Neural cell (in vitro differentiated cells): ENCODE results near the gene THADA. TPM values are rescaled to one million over a fixed set of nuclear protein-coding genes. Genes with fewer than 3 reads are reported as not detected.

Source experiments
- H2AFZ ChIP-seq: fragments of 200-600, 300-800 bp; sonication (generic), shearing (Covaris generic); 2 replicates; pipeline ENCODE4 v1.6.0; 2014; ENCODE audit warnings: low read depth, mild to moderate bottlenecking, antibody characterized with exemption, low read length, moderate library complexity
- H3F3A ChIP-seq: fragments of 200-600 bp; shearing (Covaris generic); 2 replicates; pipeline ENCODE4 v1.6.1; 2016; ENCODE audit warnings: mild to moderate bottlenecking, moderate library complexity, mixed read lengths, antibody characterized with exemption, low read length; ENCODE audit not compliant: insufficient read depth, poor library complexity, severe bottlenecking
- H3K27ac ChIP-seq: fragments of 200-600, 300-800 bp; sonication (generic), shearing (Covaris generic); 2 replicates; pipeline ENCODE4 v1.5.1; 2014; ENCODE audit warnings: mild to moderate bottlenecking, low read length, moderate library complexity
- H3K27me3 ChIP-seq: fragments of 300-800, 200-600 bp; sonication (generic), shearing (Covaris generic); 2 replicates; pipeline ENCODE4 v1.6.0; 2014; ENCODE audit warnings: mild to moderate bottlenecking, low read depth, low read length, moderate library complexity; ENCODE audit not compliant: insufficient read depth
- H3K36me3 ChIP-seq: fragments of 300-800, 200-600 bp; sonication (generic), shearing (Covaris generic); 2 replicates; pipeline ENCODE4 v1.5.1; 2014; ENCODE audit warnings: mild to moderate bottlenecking, antibody characterized with exemption, low read length, moderate library complexity; ENCODE audit not compliant: insufficient read depth
- H3K4me2 ChIP-seq: fragments of 300-800, 200-600 bp; sonication (generic), shearing (Covaris generic); 2 replicates; pipeline ENCODE4 v1.6.0; 2014; ENCODE audit warnings: mild to moderate bottlenecking, low read length
- H3K4me3 ChIP-seq: fragments of 300-800, 200-600 bp; sonication (generic), shearing (Covaris generic); 2 replicates; pipeline ENCODE4 v1.5.1; 2014; ENCODE audit warnings: mild to moderate bottlenecking, low read length, moderate library complexity
- H3K79me2 ChIP-seq: fragments of 200-600 bp; shearing (Covaris generic); replicated peaks from 2 replicates; pipeline ENCODE4 v1.6.0; 2014; ENCODE audit warnings: mild to moderate bottlenecking, low read length, moderate library complexity; ENCODE audit not compliant: insufficient read depth
- H3K9ac ChIP-seq: fragments of 300-800, 200-600 bp; sonication (generic), shearing (Covaris generic); 2 replicates; pipeline ENCODE4 v1.6.1; 2016; ENCODE audit warnings: mild to moderate bottlenecking, low read length, mixed read lengths
- H3K9me2 ChIP-seq: fragments of 200-600 bp; shearing (Covaris generic); 2 replicates; pipeline ENCODE4 v1.6.1; 2016; ENCODE audit warnings: mild to moderate bottlenecking, low read length, mixed read lengths; ENCODE audit not compliant: insufficient read depth
- H3K9me3 ChIP-seq: fragments of 200-600, 300-800 bp; sonication (generic), shearing (Covaris generic); 2 replicates; pipeline ENCODE4 v1.6.1; 2016; ENCODE audit warnings: mild to moderate bottlenecking, mixed run types, low read length, moderate library complexity, mixed read lengths
- H4K20me1 ChIP-seq: fragments of 200-600 bp; shearing (Covaris generic); 2 replicates; pipeline ENCODE4 v1.6.1; 2016; ENCODE audit warnings: mild to moderate bottlenecking, mixed run types; ENCODE audit not compliant: insufficient read depth
- EP300 ChIP-seq: fragments of 450-650 bp; conservative IDR thresholded peaks from 2 replicates; pipeline ENCODE4 v1.6.1; 2014; ENCODE audit warnings: antibody characterized with exemption, mild to moderate bottlenecking, moderate library complexity; ENCODE audit not compliant: poor library complexity, severe bottlenecking
- EZH2 ChIP-seq: fragments of 200-600, 300-800 bp; shearing (Covaris generic), sonication (generic); IDR thresholded peaks from 2 replicates; pipeline ENCODE4 v1.6.1; 2014; ENCODE audit warnings: antibody characterized with exemption, low read length, borderline replicate concordance, mild to moderate bottlenecking; ENCODE audit not compliant: insufficient read depth, poor library complexity, severe bottlenecking
- MXI1 ChIP-seq: fragments of 450-650 bp; conservative IDR thresholded peaks from 2 replicates; pipeline ENCODE4 v1.6.1; 2014; ENCODE audit warnings: antibody characterized with exemption, mild to moderate bottlenecking; ENCODE audit not compliant: poor library complexity, severe bottlenecking
- POLR2AphosphoS5 ChIP-seq: IDR thresholded peaks from 2 replicates; pipeline ENCODE4 v1.6.1; 2012
- RAD21 ChIP-seq: fragments of 450-650 bp; conservative IDR thresholded peaks from 2 replicates; pipeline ENCODE4 v1.6.1; 2014; ENCODE audit warnings: antibody characterized with exemption, mild to moderate bottlenecking, moderate library complexity
- REST ChIP-seq: IDR thresholded peaks from 2 replicates; pipeline ENCODE4 v1.6.1; 2012; ENCODE audit warnings: borderline replicate concordance
- SMC3 ChIP-seq: fragments of 450-650 bp; conservative IDR thresholded peaks from 2 replicates; pipeline ENCODE4 v1.6.1; 2014; ENCODE audit warnings: antibody characterized with exemption, mild to moderate bottlenecking, moderate library complexity; ENCODE audit not compliant: poor library complexity
- TAF1 ChIP-seq: IDR thresholded peaks from 2 replicates; pipeline ENCODE4 v1.6.1; 2012; ENCODE audit warnings: low read depth
- polyA plus RNA-seq: library from polyadenylated mRNA; depleted of rRNA; stranded (reverse); fragments of >200 nt; gene quantifications from 2 replicates; pipeline ENCODE4 v1.2.3, GENCODE V29; 2014
- TF ChIP-seq, protein P1 (sequence below): fragments of 450-650 bp; IDR thresholded peaks from 2 replicates; pipeline ENCODE4 v1.5.1; 2014; ENCODE audit warnings: antibody characterized with exemption, mild to moderate bottlenecking, moderate library complexity; ENCODE audit not compliant: poor library complexity, severe bottlenecking

THADA gene
- polyA plus RNA-seq, 1 donor from 2014 or later, result 8.5 TPM

GRCh38 chr2:43480874-43481273, 115.0 kb downstream of the THADA start:
- no peak overlapping the region for H3K4me3 ChIP-seq
- no peak overlapping the region for H3K4me2 ChIP-seq
- H3F3A ChIP-seq, result no peaks in the 10 kb centered on the region
- H4K20me1 ChIP-seq, result no peaks in the 10 kb centered on the region
- no peak for TF ChIP-seq TAF1
- TF ChIP-seq REST, result no peak
- no peak for TF ChIP-seq RAD21
- TF ChIP-seq EZH2, result no peak
- TF ChIP-seq SMC3, result no peak
- TF ChIP-seq, protein P1, sequence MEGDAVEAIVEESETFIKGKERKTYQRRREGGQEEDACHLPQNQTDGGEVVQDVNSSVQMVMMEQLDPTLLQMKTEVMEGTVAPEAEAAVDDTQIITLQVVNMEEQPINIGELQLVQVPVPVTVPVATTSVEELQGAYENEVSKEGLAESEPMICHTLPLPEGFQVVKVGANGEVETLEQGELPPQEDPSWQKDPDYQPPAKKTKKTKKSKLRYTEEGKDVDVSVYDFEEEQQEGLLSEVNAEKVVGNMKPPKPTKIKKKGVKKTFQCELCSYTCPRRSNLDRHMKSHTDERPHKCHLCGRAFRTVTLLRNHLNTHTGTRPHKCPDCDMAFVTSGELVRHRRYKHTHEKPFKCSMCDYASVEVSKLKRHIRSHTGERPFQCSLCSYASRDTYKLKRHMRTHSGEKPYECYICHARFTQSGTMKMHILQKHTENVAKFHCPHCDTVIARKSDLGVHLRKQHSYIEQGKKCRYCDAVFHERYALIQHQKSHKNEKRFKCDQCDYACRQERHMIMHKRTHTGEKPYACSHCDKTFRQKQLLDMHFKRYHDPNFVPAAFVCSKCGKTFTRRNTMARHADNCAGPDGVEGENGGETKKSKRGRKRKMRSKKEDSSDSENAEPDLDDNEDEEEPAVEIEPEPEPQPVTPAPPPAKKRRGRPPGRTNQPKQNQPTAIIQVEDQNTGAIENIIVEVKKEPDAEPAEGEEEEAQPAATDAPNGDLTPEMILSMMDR, result no peak
- TF ChIP-seq MXI1, result no peak
- TF ChIP-seq EP300, result no peak
- TF ChIP-seq POLR2AphosphoS5, result no peak
- no peak overlapping the region for H3K27ac ChIP-seq
- no peaks in the 10 kb centered on the region for H3K79me2 ChIP-seq
- no peaks in the 10 kb centered on the region for H3K9me3 ChIP-seq
- no peaks in the 10 kb centered on the region for H3K9me2 ChIP-seq
- no peak overlapping the region for H3K9ac ChIP-seq
- H2AFZ ChIP-seq, result no peak overlapping the region
- no peaks in the 10 kb centered on the region for H3K36me3 ChIP-seq
- no peaks in the 10 kb centered on the region for H3K27me3 ChIP-seq

DNA sequence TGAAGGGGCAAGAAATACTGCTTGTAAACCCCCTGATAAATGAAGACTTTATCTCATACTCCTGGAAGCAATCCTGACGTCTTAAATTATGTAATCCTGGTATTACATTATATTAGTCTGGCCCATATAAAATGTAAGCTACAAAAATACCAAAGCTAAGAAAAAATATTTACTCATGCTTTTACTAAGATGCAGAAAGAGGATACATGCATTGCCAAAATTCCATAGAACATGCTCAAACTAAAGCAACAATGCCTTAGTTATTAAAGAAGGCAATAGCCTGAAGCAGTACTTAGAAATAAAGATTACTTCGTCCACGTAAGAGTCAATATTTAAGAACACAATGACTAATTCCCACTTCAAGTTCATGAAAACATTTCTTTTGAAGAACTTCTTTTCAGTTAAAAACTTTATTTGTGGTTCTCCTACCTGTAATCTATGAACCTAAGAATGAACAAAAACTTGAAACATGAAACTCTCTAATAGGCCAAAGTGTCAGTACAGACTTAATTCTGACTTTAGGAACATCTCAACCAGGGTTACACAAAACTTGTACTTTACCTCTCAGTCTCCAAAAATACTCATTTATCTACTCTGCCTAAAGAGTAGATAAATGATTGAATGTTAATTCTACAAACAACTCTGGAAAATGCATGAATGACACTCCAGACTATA, 117.3 kb downstream of the THADA start:
- Histone ChIP-seq H4K20me1 (no peaks in the 10 kb centered on the region), H3K36me3 (no peaks in the 10 kb centered on the region), H3K27ac (no peak overlapping the region), H2AFZ (no peak overlapping the region), H3F3A (no peaks in the 10 kb centered on the region), H3K9me3 (no peaks in the 10 kb centered on the region), H3K27me3 (no peaks in the 10 kb centered on the region), H3K4me3 (no peak overlapping the region), H3K9me2 (no peaks in the 10 kb centered on the region), H3K9ac (no peak overlapping the region), H3K4me2 (no peak overlapping the region), H3K79me2 (no peaks in the 10 kb centered on the region)
- TF ChIP-seq REST, result no peak
- no peak for TF ChIP-seq POLR2AphosphoS5
- TF ChIP-seq EZH2, result no peak
- TF ChIP-seq RAD21, result no peak
- TF ChIP-seq TAF1, result no peak
- no peak for TF ChIP-seq EP300
- no peak for TF ChIP-seq MXI1
- no peak for TF ChIP-seq SMC3
- TF ChIP-seq, protein P1, result no peak
